Suprapubic skin (tissue), 4 donors: ENCODE results near the gene SCP2. TPM values are rescaled to one million over a fixed set of nuclear protein-coding genes. Genes with fewer than 3 reads are reported as not detected.
A peak's percentile ranks its signal among the peaks of the same experiment; 100 is the strongest.

Source experiments
- DNase-seq, 2 donors: peaks; one replicate each; pipeline ENCODE4 v3.0.0-alpha.2; 2019; ENCODE audit warnings: low spot score in 2 of 2
- H3K27ac ChIP-seq: fragments of 200-600 bp; sonication (generic); one replicate; pipeline ENCODE4 v1.5.1; 2019
- H3K27me3 ChIP-seq: fragments of 200-600 bp; sonication (generic); one replicate; pipeline ENCODE4 v1.5.1; 2019
- H3K36me3 ChIP-seq: fragments of 200-600 bp; sonication (generic); one replicate; pipeline ENCODE4 v1.5.1; 2019
- H3K4me1 ChIP-seq: fragments of 200-600 bp; sonication (generic); one replicate; pipeline ENCODE4 v1.5.1; 2019
- H3K4me3 ChIP-seq: fragments of 200-600 bp; sonication (generic); one replicate; pipeline ENCODE4 v1.5.1; 2019; ENCODE audit warnings: mild to moderate bottlenecking
- H3K9me3 ChIP-seq: fragments of 200-600 bp; sonication (generic); one replicate; pipeline ENCODE4 v1.5.1; 2019
- CTCF ChIP-seq, 2 donors: fragments of 200-600 bp in 1 of 2; fragments of 450-650 bp in 1 of 2; sonication (generic) in 1 of 2; IDR thresholded peaks; one replicate each; pipeline ENCODE4 v1.5.1; 2016 to 2019; ENCODE audit warnings: antibody characterized with exemption in 2 of 2, mild to moderate bottlenecking in 1 of 2, moderate library complexity in 1 of 2
- EP300 ChIP-seq: sonication (generic); formaldehyde crosslinking; IDR thresholded peaks from one replicate; pipeline ENCODE4 v1.6.1; 2017; ENCODE audit warnings: antibody characterized with exemption
- POLR2A ChIP-seq, 2 donors: fragments of 450-650 bp; IDR thresholded peaks; one replicate each; pipeline ENCODE4 v1.6.1; 2017; ENCODE audit warnings: antibody characterized with exemption in 2 of 2, mild to moderate bottlenecking in 2 of 2, moderate library complexity in 2 of 2
- POLR2AphosphoS5 ChIP-seq, 3 donors: sonication (generic); formaldehyde crosslinking; IDR thresholded peaks; one replicate each; pipeline ENCODE4 v1.6.1; 2017; ENCODE audit warnings: antibody characterized with exemption in 3 of 3
- WGBS: methylation state at CpG from one replicate; pipeline ENCODE4 v1.1.5; 2018; 5-methylcytosine and 5-hydroxymethylcytosine counted together
- total RNA-seq, 4 donors: library from RNA; depleted of rRNA; stranded (reverse); fragments of >200 nt; gene quantifications; one replicate each; pipeline ENCODE4 v1.1.0, GENCODE V29; 2016

Gene SCP2
- total RNA-seq, 4 donors from 2014 or later: 64.5 to 122 (median 113) TPM

DNA sequence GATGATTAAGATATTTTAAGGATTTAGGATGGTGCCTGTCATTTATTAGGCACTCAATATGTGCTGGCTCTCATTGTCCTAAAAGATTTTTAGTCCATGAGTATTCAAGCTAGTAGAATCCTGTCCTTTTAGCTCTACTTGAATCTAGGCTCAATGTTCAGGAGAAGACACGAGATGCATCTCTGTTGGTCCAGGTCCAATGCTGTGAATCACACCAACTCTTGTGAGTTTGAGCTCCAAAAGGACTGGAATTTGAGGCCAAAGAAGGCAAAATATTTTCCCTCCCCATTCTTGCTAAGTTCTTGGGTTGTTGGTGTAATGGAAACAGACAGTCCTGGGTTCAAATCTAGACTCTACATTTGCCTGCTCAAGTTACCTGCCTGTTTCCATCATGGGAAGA, 133.5 kb downstream of the SCP2 start:
- peaks cover 29% of the 10 kb centered on the region for H3K27me3 ChIP-seq
- DNase-seq: peak in 1 of 2 donors; percentile 66
- H3K4me1 ChIP-seq: peaks cover 37% of the 10 kb centered on the region
- no peak overlapping the region for H3K4me3 ChIP-seq
- WGBS: 23% methylated on average over 1 of the region's 1 CpG
- no peaks in the 10 kb centered on the region for H3K36me3 ChIP-seq
- TF ChIP-seq EP300 (no peak), POLR2A (IDR thresholded peaks at IDR 0.05) (no peak), POLR2AphosphoS5 (IDR thresholded peaks at IDR 0.05) (no peak), CTCF (IDR thresholded peaks at IDR 0.05) (no peak)
- peak overlapping the region; percentile 83 for H3K27ac ChIP-seq
- no peaks in the 10 kb centered on the region for H3K9me3 ChIP-seq

DNA sequence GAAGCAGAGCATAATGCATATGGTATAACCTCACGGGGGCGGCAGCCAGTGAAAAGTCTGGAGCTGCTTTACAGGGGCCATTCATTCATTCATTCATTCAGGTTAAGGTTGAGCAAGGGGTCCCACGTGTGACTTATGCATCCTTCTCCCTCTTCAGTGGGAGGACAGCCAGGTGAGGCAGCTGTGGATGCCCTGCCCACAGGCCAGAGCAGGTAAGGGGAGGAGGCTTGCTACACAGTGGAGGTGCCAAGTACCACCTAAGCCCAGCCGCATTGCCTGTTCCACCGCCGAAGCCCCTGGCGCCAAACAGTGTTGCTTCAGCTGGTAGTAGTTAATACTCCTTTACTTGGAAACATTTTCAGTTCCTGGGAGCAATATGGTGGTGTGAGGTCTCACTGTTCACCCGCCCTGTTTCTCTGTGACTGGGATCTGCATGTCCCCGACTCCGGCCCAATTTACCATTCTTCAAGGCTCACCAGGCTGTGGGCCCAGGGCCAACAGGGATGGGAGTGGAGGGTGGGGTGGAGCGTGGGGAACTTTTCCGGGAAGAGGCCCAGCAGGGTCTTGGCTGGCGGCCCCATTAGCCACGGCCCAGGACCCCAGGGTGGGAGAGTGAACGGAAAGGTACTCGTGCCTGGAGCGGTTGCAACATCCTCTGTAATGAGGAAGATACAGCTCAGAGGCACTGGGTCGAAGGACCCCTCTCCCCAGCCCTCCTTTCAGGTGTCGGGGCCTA, 134.2 kb downstream of the SCP2 start:
- peak in 1 of 2 donors; percentile 83 for DNase-seq
- H3K9me3 ChIP-seq: no peaks in the 10 kb centered on the region
- 66% methylated on average over 5 of the region's 19 CpGs for WGBS
- peaks cover 37% of the 10 kb centered on the region for H3K4me1 ChIP-seq
- H3K4me3 ChIP-seq: peak overlapping the region; percentile 57
- peak overlapping the region; percentile 83 for H3K27ac ChIP-seq
- peaks cover 29% of the 10 kb centered on the region for H3K27me3 ChIP-seq
- TF ChIP-seq CTCF (IDR thresholded peaks at IDR 0.05): no peak
- no peak for TF ChIP-seq POLR2AphosphoS5 (IDR thresholded peaks at IDR 0.05)
- no peak for TF ChIP-seq POLR2A (IDR thresholded peaks at IDR 0.05)
- no peak for TF ChIP-seq EP300
- no peaks in the 10 kb centered on the region for H3K36me3 ChIP-seq

DNA sequence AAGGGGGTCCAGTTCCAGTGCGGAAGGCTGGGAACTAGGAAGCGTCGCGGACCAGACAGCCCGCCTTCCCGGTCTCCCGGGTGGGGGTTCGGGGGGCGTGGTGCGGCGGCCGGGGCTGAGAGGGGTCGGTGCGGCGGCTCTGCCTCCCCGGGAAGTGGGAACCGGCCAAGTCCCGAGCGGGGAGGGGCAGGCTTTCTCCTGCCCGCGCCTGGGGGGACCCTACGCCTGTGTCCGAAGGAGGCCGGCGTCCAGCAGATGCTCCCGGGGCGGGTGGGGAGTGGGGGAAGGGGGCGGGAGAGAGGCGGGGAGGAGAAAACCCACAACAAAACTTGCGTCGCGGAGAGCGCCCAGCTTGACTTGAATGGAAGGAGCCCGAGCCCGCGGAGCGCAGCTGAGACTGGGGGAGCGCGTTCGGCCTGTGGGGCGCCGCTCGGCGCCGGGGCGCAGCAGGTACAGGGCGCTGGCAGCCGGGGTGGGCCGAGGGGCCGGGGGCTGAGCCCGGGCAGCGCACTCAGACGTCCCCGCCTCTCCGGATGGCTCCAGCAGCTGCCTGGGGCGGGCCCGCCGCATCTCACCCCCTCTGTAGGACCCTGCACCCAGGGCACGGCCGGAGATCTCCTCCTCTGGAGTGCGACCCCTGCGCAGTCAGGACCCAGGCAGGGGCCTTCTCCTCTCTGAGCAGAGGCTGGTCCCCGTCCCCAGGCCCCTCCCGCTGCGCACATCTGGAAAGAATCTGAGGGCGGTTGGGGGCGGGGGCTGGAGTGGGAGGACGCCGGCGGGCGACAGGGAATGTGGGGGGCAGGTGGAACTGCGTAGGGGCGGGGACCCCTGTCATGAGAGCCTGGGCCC, 135.0 kb downstream of the SCP2 start, which contains the start of gene PODN:
Gene PODN, plus strand, starts transcription at position 355 of the 849 bp plus-strand sequence. CDS start 7,643 bp downstream, outside the sequence.
- Histone ChIP-seq H3K9me3 (no peaks in the 10 kb centered on the region), H3K27me3 (peaks cover 29% of the 10 kb centered on the region), H3K4me1 (peaks cover 37% of the 10 kb centered on the region), H3K36me3 (no peaks in the 10 kb centered on the region), H3K4me3 (peak within 1 kb of the TSS; percentile 57), H3K27ac (peak within 1 kb of the TSS; percentile 83)
- DNase-seq: peak in 1 of 2 donors; percentile 76
- TF ChIP-seq CTCF (IDR thresholded peaks at IDR 0.05) (no peak), POLR2AphosphoS5 (IDR thresholded peaks at IDR 0.05) (no peak), EP300 (no peak), POLR2A (IDR thresholded peaks at IDR 0.05) (no peak)
- WGBS: under 1% methylated on average over 17 of the region's 73 CpGs

- H3K4me1 ChIP-seq: peaks cover 37% of the 10 kb centered on the region
- peak overlapping the region; percentile 83 for H3K27ac ChIP-seq
- DNase-seq: peak in 1 of 2 donors; percentile 61
- 25% methylated on average over 23 of the region's 61 CpGs for WGBS
- H3K27me3 ChIP-seq: peaks cover 29% of the 10 kb centered on the region
- H3K4me3 ChIP-seq: peak overlapping the region; percentile 57
- no peaks in the 10 kb centered on the region for H3K36me3 ChIP-seq
- no peaks in the 10 kb centered on the region for H3K9me3 ChIP-seq
- TF ChIP-seq EP300 (no peak), POLR2AphosphoS5 (IDR thresholded peaks at IDR 0.05) (no peak), POLR2A (IDR thresholded peaks at IDR 0.05) (no peak), CTCF (IDR thresholded peaks at IDR 0.05) (no peak)
These were observed 135.9 kb downstream of the SCP2 start for GRCh38 chr1:53062708-53063591.
